SK-N-SH (cell line): Measurements from ENCODE around the gene CERS6.

Source experiments
- EP300 ChIP-seq, 2 experiments: IDR thresholded peaks; 2 replicates each; pipeline versions ENCODE4 v1.4.0 to v1.6.1; 2012; ENCODE audit warnings: borderline replicate concordance in 1 of 2, low read depth in 1 of 2, low read length in 1 of 2
- FOSL2 ChIP-seq: IDR thresholded peaks from 2 replicates; pipeline ENCODE4 v1.4.0; 2012; ENCODE audit warnings: low read depth, mild to moderate bottlenecking, moderate library complexity, borderline replicate concordance
- RCOR1 ChIP-seq: fragments of 150-350 bp; IDR thresholded peaks from 2 replicates; pipeline ENCODE4 v1.6.1; 2017; ENCODE audit warnings: antibody characterized with exemption, low read length
- SMC3 ChIP-seq: IDR thresholded peaks from 2 replicates; pipeline ENCODE4 v1.6.1; 2012; ENCODE audit warnings: low read depth, low read length, improper control_type of control experiment
- TF ChIP-seq, protein P1 (sequence below): fragments of 200-600 bp; sonication (generic); IDR thresholded peaks from 2 replicates; pipeline ENCODE4 v1.6.1; 2017; ENCODE audit warnings: antibody characterized with exemption, mild to moderate bottlenecking, moderate library complexity
- TF ChIP-seq, protein P2 (sequence below): fragments of 150-350 bp; IDR thresholded peaks from 2 replicates; pipeline ENCODE4 v1.6.1; 2017; ENCODE audit warnings: antibody characterized with exemption, low read length, low read depth, borderline replicate concordance
- TF ChIP-seq, protein P3 (sequence below): IDR thresholded peaks from 2 replicates; pipeline ENCODE4 v1.4.0; 2012; ENCODE audit warnings: low read depth, borderline replicate concordance
- TF ChIP-seq, protein P4 (sequence below): IDR thresholded peaks from 2 replicates; pipeline ENCODE4 v1.6.1; 2012; ENCODE audit warnings: mild to moderate bottlenecking, low read depth, low read length, moderate library complexity
- TF ChIP-seq, protein P5 (sequence below): IDR thresholded peaks from 2 replicates; pipeline ENCODE4; 2012
- TF ChIP-seq, protein P6 (sequence below): fragments of 150-350 bp; IDR thresholded peaks from 2 replicates; pipeline ENCODE4 v1.6.1; 2016; ENCODE audit warnings: mild to moderate bottlenecking, low read depth, low read length

DNA sequence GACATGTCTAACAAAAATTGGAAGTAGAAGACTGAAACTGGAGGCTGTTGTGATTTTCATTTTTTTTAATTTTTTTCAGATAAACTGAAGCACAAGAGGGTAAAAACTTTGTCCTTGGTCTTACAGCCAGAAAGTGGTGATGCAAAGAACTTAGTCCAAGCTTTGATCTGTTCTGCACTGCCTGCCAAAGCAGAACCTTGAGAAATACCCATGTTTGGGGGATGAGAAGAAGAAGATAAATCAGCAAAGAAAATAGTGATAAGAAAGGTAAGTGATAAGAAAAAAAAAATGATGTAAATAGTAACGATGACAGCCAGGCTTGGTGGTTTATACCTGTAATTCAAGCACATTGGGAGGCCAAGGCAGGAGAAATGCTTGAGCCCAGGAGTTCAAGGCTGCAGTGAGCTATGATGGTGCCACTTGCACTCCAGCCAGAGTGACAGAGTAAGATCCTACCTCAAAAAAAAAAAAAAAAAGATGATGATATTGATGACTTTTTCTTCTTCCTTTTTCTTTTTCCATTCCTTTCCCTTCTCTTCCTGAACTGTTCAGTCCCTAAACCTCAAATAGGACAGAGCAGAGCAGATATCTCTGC, 331.8 kb downstream of the CERS6 start:
- TF ChIP-seq FOSL2: no peak
- no peak for TF ChIP-seq EP300 (IDR thresholded peaks at IDR 0.05; ENCODE audit: borderline replicate concordance in 1 of 2, low read depth in 1 of 2, low read length in 1 of 2)
- TF ChIP-seq, protein P1, sequence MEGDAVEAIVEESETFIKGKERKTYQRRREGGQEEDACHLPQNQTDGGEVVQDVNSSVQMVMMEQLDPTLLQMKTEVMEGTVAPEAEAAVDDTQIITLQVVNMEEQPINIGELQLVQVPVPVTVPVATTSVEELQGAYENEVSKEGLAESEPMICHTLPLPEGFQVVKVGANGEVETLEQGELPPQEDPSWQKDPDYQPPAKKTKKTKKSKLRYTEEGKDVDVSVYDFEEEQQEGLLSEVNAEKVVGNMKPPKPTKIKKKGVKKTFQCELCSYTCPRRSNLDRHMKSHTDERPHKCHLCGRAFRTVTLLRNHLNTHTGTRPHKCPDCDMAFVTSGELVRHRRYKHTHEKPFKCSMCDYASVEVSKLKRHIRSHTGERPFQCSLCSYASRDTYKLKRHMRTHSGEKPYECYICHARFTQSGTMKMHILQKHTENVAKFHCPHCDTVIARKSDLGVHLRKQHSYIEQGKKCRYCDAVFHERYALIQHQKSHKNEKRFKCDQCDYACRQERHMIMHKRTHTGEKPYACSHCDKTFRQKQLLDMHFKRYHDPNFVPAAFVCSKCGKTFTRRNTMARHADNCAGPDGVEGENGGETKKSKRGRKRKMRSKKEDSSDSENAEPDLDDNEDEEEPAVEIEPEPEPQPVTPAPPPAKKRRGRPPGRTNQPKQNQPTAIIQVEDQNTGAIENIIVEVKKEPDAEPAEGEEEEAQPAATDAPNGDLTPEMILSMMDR: no peak
- TF ChIP-seq, protein P2, sequence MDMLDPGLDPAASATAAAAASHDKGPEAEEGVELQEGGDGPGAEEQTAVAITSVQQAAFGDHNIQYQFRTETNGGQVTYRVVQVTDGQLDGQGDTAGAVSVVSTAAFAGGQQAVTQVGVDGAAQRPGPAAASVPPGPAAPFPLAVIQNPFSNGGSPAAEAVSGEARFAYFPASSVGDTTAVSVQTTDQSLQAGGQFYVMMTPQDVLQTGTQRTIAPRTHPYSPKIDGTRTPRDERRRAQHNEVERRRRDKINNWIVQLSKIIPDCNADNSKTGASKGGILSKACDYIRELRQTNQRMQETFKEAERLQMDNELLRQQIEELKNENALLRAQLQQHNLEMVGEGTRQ: no peak
- TF ChIP-seq SMC3: no peak
- TF ChIP-seq, protein P3, sequence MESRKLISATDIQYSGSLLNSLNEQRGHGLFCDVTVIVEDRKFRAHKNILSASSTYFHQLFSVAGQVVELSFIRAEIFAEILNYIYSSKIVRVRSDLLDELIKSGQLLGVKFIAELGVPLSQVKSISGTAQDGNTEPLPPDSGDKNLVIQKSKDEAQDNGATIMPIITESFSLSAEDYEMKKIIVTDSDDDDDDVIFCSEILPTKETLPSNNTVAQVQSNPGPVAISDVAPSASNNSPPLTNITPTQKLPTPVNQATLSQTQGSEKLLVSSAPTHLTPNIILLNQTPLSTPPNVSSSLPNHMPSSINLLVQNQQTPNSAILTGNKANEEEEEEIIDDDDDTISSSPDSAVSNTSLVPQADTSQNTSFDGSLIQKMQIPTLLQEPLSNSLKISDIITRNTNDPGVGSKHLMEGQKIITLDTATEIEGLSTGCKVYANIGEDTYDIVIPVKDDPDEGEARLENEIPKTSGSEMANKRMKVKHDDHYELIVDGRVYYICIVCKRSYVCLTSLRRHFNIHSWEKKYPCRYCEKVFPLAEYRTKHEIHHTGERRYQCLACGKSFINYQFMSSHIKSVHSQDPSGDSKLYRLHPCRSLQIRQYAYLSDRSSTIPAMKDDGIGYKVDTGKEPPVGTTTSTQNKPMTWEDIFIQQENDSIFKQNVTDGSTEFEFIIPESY: no peak
- TF ChIP-seq, protein P4, sequence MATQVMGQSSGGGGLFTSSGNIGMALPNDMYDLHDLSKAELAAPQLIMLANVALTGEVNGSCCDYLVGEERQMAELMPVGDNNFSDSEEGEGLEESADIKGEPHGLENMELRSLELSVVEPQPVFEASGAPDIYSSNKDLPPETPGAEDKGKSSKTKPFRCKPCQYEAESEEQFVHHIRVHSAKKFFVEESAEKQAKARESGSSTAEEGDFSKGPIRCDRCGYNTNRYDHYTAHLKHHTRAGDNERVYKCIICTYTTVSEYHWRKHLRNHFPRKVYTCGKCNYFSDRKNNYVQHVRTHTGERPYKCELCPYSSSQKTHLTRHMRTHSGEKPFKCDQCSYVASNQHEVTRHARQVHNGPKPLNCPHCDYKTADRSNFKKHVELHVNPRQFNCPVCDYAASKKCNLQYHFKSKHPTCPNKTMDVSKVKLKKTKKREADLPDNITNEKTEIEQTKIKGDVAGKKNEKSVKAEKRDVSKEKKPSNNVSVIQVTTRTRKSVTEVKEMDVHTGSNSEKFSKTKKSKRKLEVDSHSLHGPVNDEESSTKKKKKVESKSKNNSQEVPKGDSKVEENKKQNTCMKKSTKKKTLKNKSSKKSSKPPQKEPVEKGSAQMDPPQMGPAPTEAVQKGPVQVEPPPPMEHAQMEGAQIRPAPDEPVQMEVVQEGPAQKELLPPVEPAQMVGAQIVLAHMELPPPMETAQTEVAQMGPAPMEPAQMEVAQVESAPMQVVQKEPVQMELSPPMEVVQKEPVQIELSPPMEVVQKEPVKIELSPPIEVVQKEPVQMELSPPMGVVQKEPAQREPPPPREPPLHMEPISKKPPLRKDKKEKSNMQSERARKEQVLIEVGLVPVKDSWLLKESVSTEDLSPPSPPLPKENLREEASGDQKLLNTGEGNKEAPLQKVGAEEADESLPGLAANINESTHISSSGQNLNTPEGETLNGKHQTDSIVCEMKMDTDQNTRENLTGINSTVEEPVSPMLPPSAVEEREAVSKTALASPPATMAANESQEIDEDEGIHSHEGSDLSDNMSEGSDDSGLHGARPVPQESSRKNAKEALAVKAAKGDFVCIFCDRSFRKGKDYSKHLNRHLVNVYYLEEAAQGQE: no peak
- TF ChIP-seq, protein P5, sequence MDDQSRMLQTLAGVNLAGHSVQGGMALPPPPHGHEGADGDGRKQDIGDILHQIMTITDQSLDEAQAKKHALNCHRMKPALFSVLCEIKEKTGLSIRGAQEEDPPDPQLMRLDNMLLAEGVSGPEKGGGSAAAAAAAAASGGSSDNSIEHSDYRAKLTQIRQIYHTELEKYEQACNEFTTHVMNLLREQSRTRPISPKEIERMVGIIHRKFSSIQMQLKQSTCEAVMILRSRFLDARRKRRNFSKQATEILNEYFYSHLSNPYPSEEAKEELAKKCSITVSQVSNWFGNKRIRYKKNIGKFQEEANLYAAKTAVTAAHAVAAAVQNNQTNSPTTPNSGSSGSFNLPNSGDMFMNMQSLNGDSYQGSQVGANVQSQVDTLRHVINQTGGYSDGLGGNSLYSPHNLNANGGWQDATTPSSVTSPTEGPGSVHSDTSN: no peak
- TF ChIP-seq, protein P6, sequence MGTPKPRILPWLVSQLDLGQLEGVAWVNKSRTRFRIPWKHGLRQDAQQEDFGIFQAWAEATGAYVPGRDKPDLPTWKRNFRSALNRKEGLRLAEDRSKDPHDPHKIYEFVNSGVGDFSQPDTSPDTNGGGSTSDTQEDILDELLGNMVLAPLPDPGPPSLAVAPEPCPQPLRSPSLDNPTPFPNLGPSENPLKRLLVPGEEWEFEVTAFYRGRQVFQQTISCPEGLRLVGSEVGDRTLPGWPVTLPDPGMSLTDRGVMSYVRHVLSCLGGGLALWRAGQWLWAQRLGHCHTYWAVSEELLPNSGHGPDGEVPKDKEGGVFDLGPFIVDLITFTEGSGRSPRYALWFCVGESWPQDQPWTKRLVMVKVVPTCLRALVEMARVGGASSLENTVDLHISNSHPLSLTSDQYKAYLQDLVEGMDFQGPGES: no peak
- TF ChIP-seq RCOR1: no peak
